Ectodermal cell (in vitro differentiated cells): ENCODE results near the gene PAQR8.

Experiments used
- H3K27ac ChIP-seq: 2 replicates; pipeline ENCODE4 v1.7.0; 2013; ENCODE audit warnings: mild to moderate bottlenecking, low read depth, low read length; ENCODE audit not compliant: insufficient read depth, poor library complexity, severe bottlenecking
- H3K27me3 ChIP-seq: 2 replicates; pipeline ENCODE4 v1.7.0; 2013; ENCODE audit warnings: mild to moderate bottlenecking, low read length; ENCODE audit not compliant: insufficient read depth, control insufficient read depth, poor library complexity, severe bottlenecking
- H3K36me3 ChIP-seq: one replicate; pipeline ENCODE4 v1.7.0; 2013; ENCODE audit warnings: low read length; ENCODE audit not compliant: control insufficient read depth, insufficient read depth
- H3K4me1 ChIP-seq: one replicate; pipeline ENCODE4 v1.7.0; 2013; ENCODE audit warnings: low read length; ENCODE audit not compliant: control insufficient read depth, insufficient read depth
- H3K4me3 ChIP-seq: 2 replicates; pipeline ENCODE4 v1.7.0; 2013; ENCODE audit warnings: low read depth, low read length, control low read depth; ENCODE audit not compliant: insufficient read depth
- H3K9me3 ChIP-seq: 2 replicates; pipeline ENCODE4 v1.7.0; 2013; ENCODE audit warnings: mild to moderate bottlenecking, low read length, moderate library complexity; ENCODE audit not compliant: control insufficient read depth
- WGBS, 2 experiments: methylation state at CpG; one replicate each; pipeline ENCODE4 v1.1.7; 2013; ENCODE audit warnings: missing lambda C conversion rate in 2 of 2; 5-methylcytosine and 5-hydroxymethylcytosine counted together

Gene PAQR8

GRCh38 chr6:52403627-52404026 lies 41.7 kb downstream of the PAQR8 start:
- Histone ChIP-seq H3K9me3 (no peaks in the 10 kb centered on the region), H3K27me3 (no peaks in the 10 kb centered on the region), H3K4me3 (no peak overlapping the region), H3K36me3 (no peaks in the 10 kb centered on the region), H3K4me1 (no peaks in the 10 kb centered on the region), H3K27ac (no peak overlapping the region)
- WGBS, 2 experiments = 94 to 95% methylated on average over 9 of the region's 9 CpGs

GRCh38 chr6:52405243-52405642 lies 43.3 kb downstream of the PAQR8 start:
- WGBS, 2 experiments = 96 to 100% methylated on average over 1 of the region's 1 CpG
- Histone ChIP-seq H3K27me3 (no peaks in the 10 kb centered on the region), H3K4me1 (no peaks in the 10 kb centered on the region), H3K36me3 (no peaks in the 10 kb centered on the region), H3K27ac (no peak overlapping the region), H3K9me3 (no peaks in the 10 kb centered on the region), H3K4me3 (no peak overlapping the region)

- Histone ChIP-seq H3K27ac (no peak overlapping the region), H3K27me3 (no peaks in the 10 kb centered on the region), H3K36me3 (no peaks in the 10 kb centered on the region), H3K4me3 (no peak overlapping the region), H3K4me1 (no peaks in the 10 kb centered on the region), H3K9me3 (no peaks in the 10 kb centered on the region)
Measured at GRCh38 chr6:52407467-52407866, 45.5 kb downstream of the PAQR8 start.

GRCh38 chr6:52409499-52409898 lies 47.5 kb downstream of the PAQR8 start:
- Histone ChIP-seq H3K4me1 (no peaks in the 10 kb centered on the region), H3K4me3 (no peak overlapping the region), H3K36me3 (no peaks in the 10 kb centered on the region), H3K27ac (no peak overlapping the region), H3K9me3 (no peaks in the 10 kb centered on the region), H3K27me3 (no peaks in the 10 kb centered on the region)
- WGBS, 2 experiments = 100% methylated on average over 1 of the region's 1 CpG

- Histone ChIP-seq H3K36me3 (no peaks in the 10 kb centered on the region), H3K27me3 (no peaks in the 10 kb centered on the region), H3K9me3 (no peaks in the 10 kb centered on the region), H3K4me3 (no peak overlapping the region), H3K27ac (no peak overlapping the region), H3K4me1 (no peaks in the 10 kb centered on the region)
Measured at GRCh38 chr6:52410979-52411378, 49.0 kb downstream of the PAQR8 start.

- 93% methylated on average over 4 of the region's 4 CpGs for WGBS, 2 experiments
- Histone ChIP-seq H3K27ac (no peak overlapping the region), H3K4me3 (no peak overlapping the region), H3K9me3 (no peaks in the 10 kb centered on the region), H3K36me3 (no peaks in the 10 kb centered on the region), H3K27me3 (no peaks in the 10 kb centered on the region), H3K4me1 (no peaks in the 10 kb centered on the region)
Measured at GRCh38 chr6:52411911-52412310, 50.0 kb downstream of the PAQR8 start.

GRCh38 chr6:52415333-52415732 lies 53.4 kb downstream of the PAQR8 start:
- Histone ChIP-seq H3K4me3 (no peak overlapping the region), H3K27me3 (no peaks in the 10 kb centered on the region), H3K9me3 (no peaks in the 10 kb centered on the region), H3K27ac (no peak overlapping the region), H3K36me3 (no peaks in the 10 kb centered on the region), H3K4me1 (peaks cover 7% of the 10 kb centered on the region)
- whole genome bisulfite sequencing, 2 experiments = 89 to 95% methylated on average over 1 of the region's 1 CpG

GRCh38 chr6:52415917-52416628 lies 54.1 kb downstream of the PAQR8 start:
- no peaks in the 10 kb centered on the region for H3K36me3 ChIP-seq
- no peaks in the 10 kb centered on the region for H3K9me3 ChIP-seq
- WGBS, 2 experiments = 88 to 92% methylated on average over 4 to 6 of the region's 6 CpGs
- H3K4me3 ChIP-seq = no peak overlapping the region
- H3K27me3 ChIP-seq = no peaks in the 10 kb centered on the region
- peaks cover 7% of the 10 kb centered on the region for H3K4me1 ChIP-seq
- no peak overlapping the region for H3K27ac ChIP-seq

- Histone ChIP-seq H3K9me3 (no peaks in the 10 kb centered on the region), H3K4me3 (no peak overlapping the region), H3K27ac (no peak overlapping the region), H3K36me3 (no peaks in the 10 kb centered on the region), H3K4me1 (peaks cover 7% of the 10 kb centered on the region), H3K27me3 (no peaks in the 10 kb centered on the region)
- 6% methylated on average over 1 of the region's 1 CpG; no CpG with 5 or more reads in 1 of the 2 experiments for WGBS, 2 experiments
Measured at GRCh38 chr6:52416629-52417151, 54.7 kb downstream of the PAQR8 start.

- H3K36me3 ChIP-seq = no peaks in the 10 kb centered on the region
- no peak overlapping the region for H3K27ac ChIP-seq
- no peaks in the 10 kb centered on the region for H3K9me3 ChIP-seq
- peaks cover 7% of the 10 kb centered on the region for H3K4me1 ChIP-seq
- H3K27me3 ChIP-seq = no peaks in the 10 kb centered on the region
- no peak overlapping the region for H3K4me3 ChIP-seq
- 85 to 93% methylated on average over 5 of the region's 5 CpGs for WGBS, 2 experiments
Measured at GRCh38 chr6:52417675-52418111, 55.7 kb downstream of the PAQR8 start.
